Measurements from ENCODE around the gene RERE. TPM values are rescaled to one million over a fixed set of nuclear protein-coding genes. Genes with fewer than 3 reads are reported as not detected.

Gene RERE
- total RNA-seq, 1 donor from 2014 or later: 19.2 TPM

- DNase-seq (ENCODE audit: low read depth): no peak
- TF ChIP-seq CTCF (IDR thresholded peaks at IDR 0.05; ENCODE audit: insufficient read depth, low read length, severe bottlenecking): no peak
- Histone ChIP-seq H3K4me3 (ENCODE audit: low read depth, low read length) (no peak overlapping the region), H3K36me3 (ENCODE audit: control insufficient read depth, insufficient read depth, low read length) (no peaks in the 10 kb centered on the region), H3K27me3 (ENCODE audit: control insufficient read depth, insufficient read depth, low read length) (no peaks in the 10 kb centered on the region)
- no peak for FAIRE-seq
Observed at GRCh38 chr1:8337776-8338525, 479.5 kb downstream of the RERE start.

- no peaks in the 10 kb centered on the region for H3K27me3 ChIP-seq (ENCODE audit: control insufficient read depth, insufficient read depth, low read length)
- H3K36me3 ChIP-seq (ENCODE audit: control insufficient read depth, insufficient read depth, low read length): no peaks in the 10 kb centered on the region
- no peak for FAIRE-seq
- TF ChIP-seq CTCF (IDR thresholded peaks at IDR 0.05; ENCODE audit: insufficient read depth, low read length, severe bottlenecking): no peak
- DNase-seq (ENCODE audit: low read depth): no peak
- no peak overlapping the region for H3K4me3 ChIP-seq (ENCODE audit: low read depth, low read length)
Observed at GRCh38 chr1:8335246-8335645, 482.2 kb downstream of the RERE start.

- H3K27me3 ChIP-seq (ENCODE audit: control insufficient read depth, insufficient read depth, low read length): no peaks in the 10 kb centered on the region
Observed at GRCh38 chr1:8334106-8334851, 483.2 kb downstream of the RERE start.

GRCh38 chr1:8333246-8333987 lies 484.0 kb downstream of the RERE start:
- no peak for TF ChIP-seq CTCF (IDR thresholded peaks at IDR 0.05; ENCODE audit: insufficient read depth, low read length, severe bottlenecking)
- Histone ChIP-seq H3K4me3 (ENCODE audit: low read depth, low read length) (no peak overlapping the region), H3K27me3 (ENCODE audit: control insufficient read depth, insufficient read depth, low read length) (no peaks in the 10 kb centered on the region), H3K36me3 (ENCODE audit: control insufficient read depth, insufficient read depth, low read length) (no peaks in the 10 kb centered on the region)
- no peak for DNase-seq (ENCODE audit: low read depth)
- no peak for FAIRE-seq

More at GRCh38 chr1:8334106-8334851, 483.2 kb downstream of the RERE start:
- Histone ChIP-seq H3K4me3 (ENCODE audit: low read depth, low read length) (no peak overlapping the region), H3K36me3 (ENCODE audit: control insufficient read depth, insufficient read depth, low read length) (no peaks in the 10 kb centered on the region)
- TF ChIP-seq CTCF (IDR thresholded peaks at IDR 0.05; ENCODE audit: insufficient read depth, low read length, severe bottlenecking): no peak
- DNase-seq (ENCODE audit: low read depth): no peak
- FAIRE-seq: no peak

GRCh38 chr1:8332806-8333205 lies 484.6 kb downstream of the RERE start:
- TF ChIP-seq CTCF (IDR thresholded peaks at IDR 0.05; ENCODE audit: insufficient read depth, low read length, severe bottlenecking): no peak
- Histone ChIP-seq H3K4me3 (ENCODE audit: low read depth, low read length) (no peak overlapping the region), H3K36me3 (ENCODE audit: control insufficient read depth, insufficient read depth, low read length) (no peaks in the 10 kb centered on the region), H3K27me3 (ENCODE audit: control insufficient read depth, insufficient read depth, low read length) (no peaks in the 10 kb centered on the region)
- FAIRE-seq (no peak), DNase-seq (ENCODE audit: low read depth) (no peak)

All from bronchial epithelial cell (primary cell).